AG04449 (cell line): ENCODE data around the gene CRACR2A.

ENCODE experiments used
- CTCF ChIA-PET: fragments of 350-600 bp; formaldehyde crosslinking; extraction: SDS; loops from one replicate; lab custom pipeline; 2021; ENCODE audit warnings: antibody characterized with exemption; lab: Yijun Ruan, JAX
- POLR2A ChIA-PET: fragments of 400-600, 350-600 bp; formaldehyde crosslinking; extraction: SDS; loops from one replicate; lab custom pipeline; 2020; ENCODE audit warnings: antibody characterized with exemption, inconsistent platforms; lab: Yijun Ruan, JAX
- DNase-seq: peaks from one replicate; pipeline ENCODE4 v3.0.0-alpha.2; 2010; ENCODE audit warnings: low read depth, low spot score
- H3K4me3 ChIP-seq: 2 replicates; pipeline ENCODE4 v1.5.1; 2011; ENCODE audit warnings: low read depth, mild to moderate bottlenecking, control low read depth, low read length
- TF ChIP-seq, protein P1 (sequence below): IDR thresholded peaks from one replicate; pipeline ENCODE4 v1.5.1; 2011; ENCODE audit warnings: mild to moderate bottlenecking, moderate library complexity, low read length, control low read depth, inconsistent platforms; ENCODE audit not compliant: insufficient read depth; ENCODE audit errors: missing control alignments

CRACR2A gene, protein sequence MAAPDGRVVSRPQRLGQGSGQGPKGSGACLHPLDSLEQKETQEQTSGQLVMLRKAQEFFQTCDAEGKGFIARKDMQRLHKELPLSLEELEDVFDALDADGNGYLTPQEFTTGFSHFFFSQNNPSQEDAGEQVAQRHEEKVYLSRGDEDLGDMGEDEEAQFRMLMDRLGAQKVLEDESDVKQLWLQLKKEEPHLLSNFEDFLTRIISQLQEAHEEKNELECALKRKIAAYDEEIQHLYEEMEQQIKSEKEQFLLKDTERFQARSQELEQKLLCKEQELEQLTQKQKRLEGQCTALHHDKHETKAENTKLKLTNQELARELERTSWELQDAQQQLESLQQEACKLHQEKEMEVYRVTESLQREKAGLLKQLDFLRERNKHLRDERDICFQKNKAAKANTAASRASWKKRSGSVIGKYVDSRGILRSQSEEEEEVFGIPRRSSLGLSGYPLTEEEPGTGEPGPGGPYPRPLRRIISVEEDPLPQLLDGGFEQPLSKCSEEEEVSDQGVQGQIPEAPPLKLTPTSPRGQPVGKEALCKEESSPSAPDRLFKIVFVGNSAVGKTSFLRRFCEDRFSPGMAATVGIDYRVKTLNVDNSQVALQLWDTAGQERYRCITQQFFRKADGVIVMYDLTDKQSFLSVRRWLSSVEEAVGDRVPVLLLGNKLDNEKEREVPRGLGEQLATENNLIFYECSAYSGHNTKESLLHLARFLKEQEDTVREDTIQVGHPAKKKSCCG

GRCh38 chr12:3752741-3753486 is at the start of gene CRACR2A:
Gene CRACR2A, minus strand, starts transcription at chr12:3753109. Its CDS starts 56,110 bp downstream, at chr12:3696999.
- H3K4me3 ChIP-seq, result peak within 1 kb of the TSS; percentile 42
- TF ChIP-seq, protein P1, sequence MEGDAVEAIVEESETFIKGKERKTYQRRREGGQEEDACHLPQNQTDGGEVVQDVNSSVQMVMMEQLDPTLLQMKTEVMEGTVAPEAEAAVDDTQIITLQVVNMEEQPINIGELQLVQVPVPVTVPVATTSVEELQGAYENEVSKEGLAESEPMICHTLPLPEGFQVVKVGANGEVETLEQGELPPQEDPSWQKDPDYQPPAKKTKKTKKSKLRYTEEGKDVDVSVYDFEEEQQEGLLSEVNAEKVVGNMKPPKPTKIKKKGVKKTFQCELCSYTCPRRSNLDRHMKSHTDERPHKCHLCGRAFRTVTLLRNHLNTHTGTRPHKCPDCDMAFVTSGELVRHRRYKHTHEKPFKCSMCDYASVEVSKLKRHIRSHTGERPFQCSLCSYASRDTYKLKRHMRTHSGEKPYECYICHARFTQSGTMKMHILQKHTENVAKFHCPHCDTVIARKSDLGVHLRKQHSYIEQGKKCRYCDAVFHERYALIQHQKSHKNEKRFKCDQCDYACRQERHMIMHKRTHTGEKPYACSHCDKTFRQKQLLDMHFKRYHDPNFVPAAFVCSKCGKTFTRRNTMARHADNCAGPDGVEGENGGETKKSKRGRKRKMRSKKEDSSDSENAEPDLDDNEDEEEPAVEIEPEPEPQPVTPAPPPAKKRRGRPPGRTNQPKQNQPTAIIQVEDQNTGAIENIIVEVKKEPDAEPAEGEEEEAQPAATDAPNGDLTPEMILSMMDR, result peak; percentile 79
- DNase-seq, result no peak
- ChIA-PET CTCF (interaction anchor here (0.8 to 1.5 kb wide), 3 partner anchors 56 to 449 kb away, joined by 3 to 4 read pairs (median 4); no protein-coding TSS in a partner anchor), POLR2A (no interaction called here)

- TF ChIP-seq, protein P1, result no peak
- H3K4me3 ChIP-seq, result no peak overlapping the region
- ChIA-PET CTCF (interaction anchor here (1.6 to 4.5 kb wide), 2 partner anchors 10 to 497 kb away, joined by 5 to 80 read pairs; no protein-coding TSS in a partner anchor), POLR2A (no interaction called here)
- DNase-seq, result no peak
Observed at GRCh38 chr12:3797531-3798048, 44.7 kb upstream of the CRACR2A start.

- ChIA-PET POLR2A (no interaction called here), CTCF (interaction anchor here (1.0 to 4.9 kb wide), 5 partner anchors 9 to 495 kb away, joined by 3 to 30 read pairs (median 5); no protein-coding TSS in a partner anchor)
- DNase-seq, result no peak
- no peak overlapping the region for H3K4me3 ChIP-seq
- TF ChIP-seq, protein P1, result no peak
Observed at GRCh38 chr12:3795492-3796133, 42.7 kb upstream of the CRACR2A start.

GRCh38 chr12:3795066-3795465 is 42.2 kb upstream of the CRACR2A start:
- H3K4me3 ChIP-seq, result no peak overlapping the region
- ChIA-PET CTCF (interaction anchor here (1.0 to 4.9 kb wide), 4 partner anchors 10 to 495 kb away, joined by 4 to 30 read pairs (median 14); no protein-coding TSS in a partner anchor), POLR2A (no interaction called here)
- no peak for DNase-seq
- TF ChIP-seq, protein P1, result no peak

- TF ChIP-seq, protein P1, result no peak
- ChIA-PET CTCF (interaction anchor here (1.0 to 4.9 kb wide), 3 partner anchors 12 to 492 kb away, joined by 3 to 30 read pairs (median 4); no protein-coding TSS in a partner anchor), POLR2A (no interaction called here)
- no peak overlapping the region for H3K4me3 ChIP-seq
- no peak for DNase-seq
Observed at GRCh38 chr12:3792623-3793288, 39.8 kb upstream of the CRACR2A start.
